Calu3 (cell line): ENCODE results near the gene PARN. TPM values are rescaled to one million over a fixed set of nuclear protein-coding genes. Genes with fewer than 3 reads are reported as not detected.
"Not testable (repeated sequence)": the region's sequence is repeated elsewhere in the genome, so short reads cannot be mapped to it uniquely, and the experiment has no call there.

ENCODE experiments used
- BruUV-seq: library from RNA; stranded (reverse); fragments of 400-500 nt; replicated peaks from 2 replicates; lab custom pipeline; 2021; lab: Mats Ljungman, UMichigan
- CTCF ChIA-PET: fragments of 300-600 bp; sonication (Branson Sonifier 250); formaldehyde crosslinking; loops from one replicate; lab custom pipeline; 2022; ENCODE audit warnings: antibody characterized with exemption; lab: Charles Lee
- DNase-seq: peaks from one replicate; pipeline ENCODE4 v3.0.0; 2022
- H3K27ac Mint-ChIP-seq: one replicate; pipeline ENCODE4 v1.8.0; 2022; ENCODE audit warnings: mixed read lengths; ENCODE audit not compliant: unreplicated experiment
- H3K27me3 Mint-ChIP-seq: one replicate; pipeline ENCODE4 v1.8.0; 2022; ENCODE audit warnings: mixed read lengths; ENCODE audit not compliant: unreplicated experiment
- H3K36me3 Mint-ChIP-seq: one replicate; pipeline ENCODE4 v1.8.0; 2022; ENCODE audit warnings: mild to moderate bottlenecking, moderate library complexity, mixed read lengths; ENCODE audit not compliant: insufficient read depth, unreplicated experiment
- H3K4me1 Mint-ChIP-seq: one replicate; pipeline ENCODE4 v1.8.0; 2022; ENCODE audit warnings: mild to moderate bottlenecking, low read depth, mixed read lengths; ENCODE audit not compliant: unreplicated experiment
- H3K4me3 Mint-ChIP-seq: one replicate; pipeline ENCODE4 v1.8.0; 2022; ENCODE audit warnings: mild to moderate bottlenecking, low read depth, moderate library complexity, mixed read lengths; ENCODE audit not compliant: unreplicated experiment
- H3K9me3 Mint-ChIP-seq: one replicate; pipeline ENCODE4 v1.8.0; 2022; ENCODE audit warnings: low read depth, mixed read lengths; ENCODE audit not compliant: unreplicated experiment
- intact Hi-C: fragments of 100-400 bp; cut with micrococcal nuclease; formaldehyde crosslinking; loops from one replicate; pipeline ENCODE4 v1.10.0; 2022; ENCODE audit not compliant: unreplicated experiment
- total RNA-seq: library from RNA; stranded (reverse); gene quantifications from 2 replicates; pipeline ENCODE4 v1.2.3, GENCODE V29; 2022
- TF ChIP-seq, protein P1 (sequence below): fragments of 200-600 bp; IDR thresholded peaks from one replicate; pipeline ENCODE4 v1.8.0; 2022; ENCODE audit warnings: antibody characterized with exemption; ENCODE audit not compliant: unreplicated experiment

The PARN gene
- total RNA-seq, 1 experiment from 2014 or later = 59.1 TPM

DNA sequence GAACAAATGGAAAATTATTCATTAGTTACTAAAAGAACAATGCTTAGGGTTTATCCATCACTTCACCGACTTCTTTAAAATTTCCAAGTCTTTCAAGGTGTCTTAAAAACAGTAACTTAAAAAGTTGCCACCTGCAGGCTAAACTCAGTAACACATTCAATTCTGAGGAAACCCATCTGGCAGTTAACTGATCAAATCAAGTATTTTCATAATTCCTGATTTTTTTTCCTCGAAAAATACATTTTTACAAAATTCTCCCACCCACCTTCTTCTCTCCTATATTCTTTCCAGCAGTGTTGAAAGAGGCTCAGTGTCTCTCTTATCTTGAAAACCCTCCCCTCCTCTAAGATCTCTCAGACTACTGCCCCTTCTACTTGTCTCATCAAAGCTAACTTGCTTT is 29.9 kb downstream of the PARN start:
- H3K9me3 Mint-ChIP-seq = no peaks in the 10 kb centered on the region
- CTCF ChIA-PET = no interaction called here
- BruUV-seq = no TSS peak
- no peaks in the 10 kb centered on the region for H3K27me3 Mint-ChIP-seq
- H3K36me3 Mint-ChIP-seq = peaks cover 34% of the 10 kb centered on the region
- no peak overlapping the region for H3K27ac Mint-ChIP-seq
- intact Hi-C loops = no loop called here
- no peaks in the 10 kb centered on the region for H3K4me1 Mint-ChIP-seq
- TF ChIP-seq, protein P1, sequence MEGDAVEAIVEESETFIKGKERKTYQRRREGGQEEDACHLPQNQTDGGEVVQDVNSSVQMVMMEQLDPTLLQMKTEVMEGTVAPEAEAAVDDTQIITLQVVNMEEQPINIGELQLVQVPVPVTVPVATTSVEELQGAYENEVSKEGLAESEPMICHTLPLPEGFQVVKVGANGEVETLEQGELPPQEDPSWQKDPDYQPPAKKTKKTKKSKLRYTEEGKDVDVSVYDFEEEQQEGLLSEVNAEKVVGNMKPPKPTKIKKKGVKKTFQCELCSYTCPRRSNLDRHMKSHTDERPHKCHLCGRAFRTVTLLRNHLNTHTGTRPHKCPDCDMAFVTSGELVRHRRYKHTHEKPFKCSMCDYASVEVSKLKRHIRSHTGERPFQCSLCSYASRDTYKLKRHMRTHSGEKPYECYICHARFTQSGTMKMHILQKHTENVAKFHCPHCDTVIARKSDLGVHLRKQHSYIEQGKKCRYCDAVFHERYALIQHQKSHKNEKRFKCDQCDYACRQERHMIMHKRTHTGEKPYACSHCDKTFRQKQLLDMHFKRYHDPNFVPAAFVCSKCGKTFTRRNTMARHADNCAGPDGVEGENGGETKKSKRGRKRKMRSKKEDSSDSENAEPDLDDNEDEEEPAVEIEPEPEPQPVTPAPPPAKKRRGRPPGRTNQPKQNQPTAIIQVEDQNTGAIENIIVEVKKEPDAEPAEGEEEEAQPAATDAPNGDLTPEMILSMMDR = peak; percentile 44
- DNase-seq = peak; percentile 30
- no peak overlapping the region for H3K4me3 Mint-ChIP-seq

DNA sequence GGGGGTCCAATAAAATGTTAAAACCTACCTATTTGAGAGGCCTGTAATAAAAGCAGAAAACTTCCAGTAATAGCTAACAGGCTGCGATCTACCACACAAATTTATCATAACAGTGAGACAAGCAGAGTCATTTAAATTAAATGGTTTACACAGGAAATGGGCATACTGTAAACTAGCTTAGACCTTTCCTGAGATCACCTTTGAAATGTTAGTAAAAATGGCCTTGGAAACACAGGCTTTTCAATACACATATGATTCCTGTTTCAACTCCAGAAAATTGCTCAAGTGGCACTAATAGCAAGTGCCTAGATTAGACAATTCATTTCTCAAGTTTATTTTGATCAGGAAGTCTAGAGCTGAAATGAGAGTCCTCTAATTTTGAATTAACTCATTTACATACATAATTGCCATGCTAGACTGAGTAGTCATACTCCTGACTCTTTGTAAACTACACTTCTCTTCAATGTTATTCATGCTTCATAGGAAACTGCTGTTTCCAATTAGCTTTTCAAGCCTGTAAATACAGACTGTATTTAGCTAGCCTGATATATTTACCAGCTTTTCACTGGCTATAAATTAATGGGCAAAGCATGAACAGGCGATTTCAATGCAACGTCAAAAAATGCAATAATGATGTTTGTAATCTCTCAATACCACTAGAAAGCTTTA is 43.3 kb downstream of the PARN start:
- peaks cover 25% of the 10 kb centered on the region for H3K36me3 Mint-ChIP-seq
- CTCF ChIA-PET = interaction anchor here (0.6 to 1.2 kb wide), 2 partner anchors 14 to 20 kb away, joined by 3 to 4 read pairs; no protein-coding TSS in a partner anchor
- no peak overlapping the region for H3K4me3 Mint-ChIP-seq
- BruUV-seq = no TSS peak
- TF ChIP-seq, protein P1 = no peak
- intact Hi-C loops = no loop called here
- no peak overlapping the region for H3K27ac Mint-ChIP-seq
- H3K4me1 Mint-ChIP-seq = no peaks in the 10 kb centered on the region
- DNase-seq = no peak
- no peaks in the 10 kb centered on the region for H3K27me3 Mint-ChIP-seq
- no peaks in the 10 kb centered on the region for H3K9me3 Mint-ChIP-seq

DNA sequence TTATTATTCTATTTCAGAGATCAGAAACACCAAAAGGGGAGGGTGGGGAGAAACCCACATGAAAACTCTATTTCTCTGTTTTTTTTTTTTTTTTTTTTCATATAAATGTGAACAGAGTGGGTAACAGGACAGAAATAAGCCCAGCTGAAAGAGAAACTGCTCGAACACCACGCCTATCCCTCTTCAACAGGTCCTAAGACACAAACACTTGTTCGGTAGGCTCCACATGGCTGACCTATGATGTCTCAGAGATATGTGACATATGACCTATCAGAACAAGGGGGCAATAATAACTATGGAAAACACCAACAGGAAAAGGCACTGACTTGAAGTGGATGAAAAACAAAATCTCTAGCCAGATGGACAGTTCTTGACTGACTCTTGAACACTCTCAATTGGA is 44.8 kb downstream of the PARN start:
- H3K36me3 Mint-ChIP-seq = peaks cover 25% of the 10 kb centered on the region
- DNase-seq = no peak
- H3K27me3 Mint-ChIP-seq = no peaks in the 10 kb centered on the region
- H3K9me3 Mint-ChIP-seq = no peaks in the 10 kb centered on the region
- H3K27ac Mint-ChIP-seq = no peak overlapping the region
- CTCF ChIA-PET = interaction anchor here (0.7 to 1.2 kb wide), 2 partner anchors 10 to 13 kb away, joined by 3 to 6 read pairs; no protein-coding TSS in a partner anchor
- H3K4me1 Mint-ChIP-seq = no peaks in the 10 kb centered on the region
- TF ChIP-seq, protein P1 = no peak
- no TSS peak for BruUV-seq
- H3K4me3 Mint-ChIP-seq = no peak overlapping the region
- intact Hi-C loops = no loop called here

DNA sequence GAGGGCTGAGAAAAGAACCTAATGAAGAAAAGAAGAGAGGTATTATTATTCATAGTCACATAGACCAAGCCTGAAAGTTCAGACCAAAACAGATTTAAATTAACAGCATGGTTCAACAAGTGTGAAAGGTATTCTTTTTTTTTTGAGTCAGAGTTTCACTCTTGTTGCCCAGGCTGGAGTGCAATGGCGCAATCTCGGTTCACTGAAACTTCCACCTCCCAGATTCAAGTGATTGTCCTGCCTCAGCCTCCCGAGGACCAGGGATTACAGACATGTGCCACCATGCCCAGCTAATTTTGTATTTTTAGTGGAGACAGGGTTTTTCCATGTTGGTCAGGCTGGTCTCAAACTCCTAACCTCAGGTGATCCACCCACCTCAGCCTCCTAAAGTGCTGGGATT is 49.1 kb downstream of the PARN start:
- H3K9me3 Mint-ChIP-seq, intact Hi-C loops, H3K27me3 Mint-ChIP-seq, DNase-seq, H3K4me1 Mint-ChIP-seq, H3K4me3 Mint-ChIP-seq, H3K27ac Mint-ChIP-seq, CTCF ChIA-PET, BruUV-seq: not testable (repeated sequence)
- H3K36me3 Mint-ChIP-seq = peaks cover 44% of the 10 kb centered on the region

DNA sequence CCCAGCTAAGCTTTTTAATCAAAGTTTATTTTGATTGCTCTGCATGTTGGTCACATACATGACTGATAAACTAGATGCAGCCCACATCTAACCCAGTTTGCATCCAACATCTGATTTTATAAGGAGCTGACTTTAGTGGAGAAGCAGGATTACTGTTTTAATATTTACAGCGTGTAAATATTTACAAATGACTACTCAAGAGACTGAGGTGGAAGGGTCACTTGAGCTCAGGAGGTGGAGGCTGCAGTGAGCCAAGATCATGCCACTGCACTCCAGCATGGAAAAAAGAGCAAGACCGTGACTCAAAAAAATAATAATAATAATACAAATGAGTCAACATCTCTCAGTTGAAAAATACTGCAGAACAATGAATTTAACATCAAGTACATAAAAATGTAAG is 50.8 kb downstream of the PARN start:
- H3K36me3 Mint-ChIP-seq = peaks cover 53% of the 10 kb centered on the region
- peaks cover 2% of the 10 kb centered on the region for H3K9me3 Mint-ChIP-seq
- BruUV-seq = no TSS peak
- CTCF ChIA-PET = no interaction called here
- no peaks in the 10 kb centered on the region for H3K27me3 Mint-ChIP-seq
- intact Hi-C loops = no loop called here
- no peak for DNase-seq
- no peaks in the 10 kb centered on the region for H3K4me1 Mint-ChIP-seq
- TF ChIP-seq, protein P1 = no peak
- H3K4me3 Mint-ChIP-seq = no peak overlapping the region
- H3K27ac Mint-ChIP-seq = no peak overlapping the region
